ACHN (cell line): ENCODE measurements around the gene WFDC10A.
"Not testable (repeated sequence)": the region's sequence is repeated elsewhere in the genome, so short reads cannot be mapped to it uniquely, and the experiment has no call there.

Experiments used
- DNase-seq: peaks from one replicate; pipeline ENCODE4 v3.0.0-alpha.2; 2015
- in situ Hi-C: cut with HindIII; loops from 2 replicates; pipeline ENCODE4 v1.10.0; 2017; ENCODE audit warnings: low sequenced_read_pairs, low pct_ligation_motif_present, low pct_unique_long_range_greater_than_20kb

The WFDC10A gene

DNA sequence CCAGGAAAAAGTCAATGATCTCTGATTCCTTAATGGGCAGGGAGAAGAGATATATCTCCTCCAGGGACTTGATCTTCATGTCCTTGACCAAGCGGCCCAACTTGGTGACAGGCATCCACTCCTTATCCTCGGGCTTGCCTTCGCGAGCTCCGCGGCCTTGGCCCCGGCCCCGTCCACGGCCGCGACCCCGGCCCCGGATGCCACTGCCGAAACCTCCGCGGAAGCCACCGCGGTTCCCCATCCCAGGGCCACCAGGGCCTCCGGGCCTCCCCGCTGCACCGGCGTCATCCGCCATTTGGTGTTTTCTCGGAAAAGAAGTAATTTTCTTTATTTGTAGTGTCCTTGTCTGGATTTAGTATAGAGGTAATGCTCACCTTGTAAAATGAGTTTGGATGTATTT, 11.5 kb downstream of the WFDC10A start:
- DNase-seq, in situ Hi-C loops: not testable (repeated sequence)

DNA sequence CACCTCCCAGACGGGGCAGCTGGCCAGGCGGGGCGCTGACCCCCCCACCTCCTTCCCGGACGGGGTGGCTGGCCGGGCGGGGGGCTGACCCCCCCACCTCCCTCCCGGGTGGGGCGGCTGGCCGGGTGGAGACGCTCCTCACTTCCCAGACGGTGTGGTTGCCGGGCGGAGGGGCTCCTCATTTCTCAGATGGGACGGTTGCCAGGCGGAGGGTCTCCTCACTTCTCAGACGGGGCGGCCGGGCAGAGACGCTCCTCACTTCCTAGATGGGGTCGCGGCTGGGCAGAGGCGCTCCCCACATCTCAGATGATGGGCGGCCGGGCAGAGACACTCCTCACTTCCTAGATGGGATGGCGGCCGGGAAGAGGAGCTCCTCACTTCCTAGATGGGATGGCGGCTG, 16.3 kb downstream of the WFDC10A start:
- in situ Hi-C loops, DNase-seq: not testable (repeated sequence)

DNA sequence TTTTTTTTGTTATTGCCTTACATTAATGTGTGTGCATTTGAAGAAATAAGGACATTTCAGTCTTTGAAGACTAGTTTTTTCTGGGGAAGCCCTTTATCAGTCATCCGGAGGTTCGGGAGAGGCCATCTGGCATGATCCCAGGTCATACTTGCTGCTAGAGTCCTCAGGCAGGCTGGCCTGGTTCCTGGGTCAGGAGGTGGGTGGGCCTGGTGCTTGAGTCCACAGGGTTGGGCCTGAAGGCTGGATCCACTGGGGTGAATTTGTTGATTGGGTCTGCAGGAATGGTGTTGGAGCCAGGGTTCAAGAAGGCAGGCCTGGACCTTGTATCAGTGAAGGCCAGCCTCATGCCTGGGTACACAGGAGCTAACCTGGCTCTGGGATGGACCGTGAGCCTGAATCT, 17.3 kb downstream of the WFDC10A start:
- no peak for DNase-seq
- in situ Hi-C loops: no loop called here

- in situ Hi-C loops: no loop called here
- DNase-seq: no peak
Measured at GRCh38 chr20:45647441-45648050, 18.0 kb downstream of the WFDC10A start.

- no peak for DNase-seq
- in situ Hi-C loops: no loop called here
Measured at GRCh38 chr20:45649312-45649863, 19.8 kb downstream of the WFDC10A start.

- in situ Hi-C loops, DNase-seq: not testable (repeated sequence)
Measured at GRCh38 chr20:45651726-45652125, 22.2 kb downstream of the WFDC10A start.

DNA sequence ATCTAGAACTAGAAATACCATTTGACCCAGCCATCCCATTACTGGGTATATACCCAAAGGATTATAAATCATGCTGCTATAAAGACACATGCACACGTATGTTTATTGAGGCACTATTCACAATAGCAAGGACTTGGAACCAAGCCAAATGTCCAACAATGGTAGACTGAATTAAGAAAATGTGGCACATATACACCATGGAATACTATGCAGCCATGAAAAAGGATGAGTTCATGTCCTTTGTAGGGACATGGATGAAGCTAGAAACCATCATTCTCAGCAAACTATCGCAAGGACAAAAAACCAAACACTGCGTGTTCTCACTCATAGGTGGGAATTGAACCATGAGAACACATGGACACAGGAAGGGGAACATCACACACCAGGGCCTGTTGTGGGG, 27.5 kb downstream of the WFDC10A start:
- in situ Hi-C loops, DNase-seq: not testable (repeated sequence)

- no peak for DNase-seq
- in situ Hi-C loops: no loop called here
Measured at GRCh38 chr20:45670139-45670538, 40.6 kb downstream of the WFDC10A start, which contains the start of gene WFDC11. Gene WFDC11, minus strand, starts transcription at chr20:45670239. Its CDS starts 19,639 bp downstream, at chr20:45650600.

GRCh38 chr20:45672765-45673164, 43.2 kb downstream of the WFDC10A start:
- in situ Hi-C loops: no loop called here
- no peak for DNase-seq

DNA sequence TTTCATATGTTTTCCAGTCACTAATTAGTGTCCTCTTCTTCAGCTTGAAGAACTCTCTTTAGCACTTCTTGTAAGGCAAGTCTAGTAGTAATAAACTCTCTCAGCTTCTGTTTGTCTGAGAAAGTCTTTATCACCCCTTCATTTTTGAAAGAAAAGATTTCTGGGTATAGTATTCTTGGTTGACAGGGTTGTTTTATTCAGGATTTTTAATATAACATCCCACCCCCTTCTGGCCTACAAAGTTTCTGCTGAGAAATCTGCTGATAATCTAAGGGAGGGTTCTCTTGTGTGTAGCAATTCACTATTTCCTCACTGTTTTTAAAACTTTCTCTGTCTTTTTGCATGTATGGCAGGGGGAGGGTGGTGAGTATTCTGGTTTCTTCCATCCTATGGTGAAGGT, 50.1 kb downstream of the WFDC10A start:
- DNase-seq: no peak
- in situ Hi-C loops: no loop called here
